Transverse colon (tissue), 4 donors: ENCODE data around the gene NAP1L4. TPM values are rescaled to one million over a fixed set of nuclear protein-coding genes. Genes with fewer than 3 reads are reported as not detected.

Source experiments
- DNase-seq: peaks from one replicate; pipeline ENCODE4 v3.0.0-alpha.2; 2019
- H3K27ac ChIP-seq, 4 donors: fragments of 200-600 bp; sonication (generic); 2 replicates each; pipeline ENCODE4 v1.5.1; 2016 to 2018; ENCODE audit warnings: inconsistent platforms in 4 of 4
- H3K27me3 ChIP-seq: fragments of 200-600 bp; sonication (generic); 2 replicates; pipeline ENCODE4 v1.5.1; 2017; ENCODE audit warnings: inconsistent platforms
- H3K36me3 ChIP-seq, 4 donors: fragments of 200-600 bp; sonication (generic); 2 replicates each; pipeline ENCODE4 v1.5.1; 2017 to 2019; ENCODE audit warnings: inconsistent platforms in 4 of 4
- H3K4me1 ChIP-seq, 4 donors: fragments of 200-600 bp; sonication (generic); 2 replicates each; pipeline ENCODE4 v1.5.1; 2017 to 2020; ENCODE audit warnings: inconsistent platforms in 4 of 4
- H3K4me3 ChIP-seq, 4 donors: fragments of 200-600 bp; sonication (generic); 1 replicate in 1 of 4; 2 replicates in 3 of 4; pipeline versions ENCODE4 v1.5.1 to v1.6.1; 2017 to 2019; ENCODE audit warnings: inconsistent platforms in 4 of 4
- H3K9me3 ChIP-seq, 2 donors: fragments of 200-600 bp; sonication (generic); 2 replicates each; pipeline ENCODE4 v1.5.1; 2017 to 2019; ENCODE audit warnings: inconsistent platforms in 2 of 2
- CTCF ChIP-seq, 5 experiments: fragments of 200-600 bp in 3 of 5; fragments of 450-650 bp in 2 of 5; sonication (generic) in 3 of 5; IDR thresholded peaks; 1 replicate in 2 of 5; 2 replicates in 3 of 5; pipeline ENCODE4 v1.5.1; 2016 to 2017; ENCODE audit warnings: antibody characterized with exemption in 5 of 5, inconsistent platforms in 3 of 5, mild to moderate bottlenecking in 2 of 5, moderate library complexity in 1 of 5
- EP300 ChIP-seq: sonication (generic); formaldehyde crosslinking; IDR thresholded peaks from one replicate; pipeline ENCODE4 v1.6.1; 2017; ENCODE audit warnings: antibody characterized with exemption, low read depth
- POLR2A ChIP-seq: fragments of 450-650 bp; IDR thresholded peaks from one replicate; pipeline ENCODE4 v1.6.1; 2016; ENCODE audit warnings: antibody characterized with exemption, mild to moderate bottlenecking, moderate library complexity
- POLR2AphosphoS5 ChIP-seq, 3 donors: sonication (generic); formaldehyde crosslinking; IDR thresholded peaks; one replicate each; pipeline ENCODE4 v1.6.1; 2016; ENCODE audit warnings: antibody characterized with exemption in 3 of 3
- WGBS, 2 donors: methylation state at CpG; one replicate each; pipeline ENCODE4 v1.1.5; 2018; ENCODE audit warnings: low coverage in 1 of 2; 5-methylcytosine and 5-hydroxymethylcytosine counted together
- in situ Hi-C, 4 donors: fragments of 200-750 bp; cut with MboI; loops; one replicate each; pipeline versions ENCODE4 v1.15.0 to v1.15.1; 2017; ENCODE audit warnings: low sequenced_read_pairs in 3 of 4, low pct_ligation_motif_present in 1 of 4, low pct_unique_long_range_greater_than_20kb in 1 of 4
- intact Hi-C: fragments of 100-400 bp; cut with DNase I; formaldehyde crosslinking; loops from one replicate; pipeline ENCODE4 v1.15.1; 2023; ENCODE audit warnings: low total_unique reads
- total RNA-seq, 4 donors: library from RNA; depleted of rRNA; stranded (reverse); fragments of >200 nt; gene quantifications; one replicate each; pipeline ENCODE4 v1.1.0, GENCODE V29; 2016

Gene NAP1L4, protein sequence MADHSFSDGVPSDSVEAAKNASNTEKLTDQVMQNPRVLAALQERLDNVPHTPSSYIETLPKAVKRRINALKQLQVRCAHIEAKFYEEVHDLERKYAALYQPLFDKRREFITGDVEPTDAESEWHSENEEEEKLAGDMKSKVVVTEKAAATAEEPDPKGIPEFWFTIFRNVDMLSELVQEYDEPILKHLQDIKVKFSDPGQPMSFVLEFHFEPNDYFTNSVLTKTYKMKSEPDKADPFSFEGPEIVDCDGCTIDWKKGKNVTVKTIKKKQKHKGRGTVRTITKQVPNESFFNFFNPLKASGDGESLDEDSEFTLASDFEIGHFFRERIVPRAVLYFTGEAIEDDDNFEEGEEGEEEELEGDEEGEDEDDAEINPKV
- total RNA-seq: 100 to 1,000 TPM in 3 of 4 donors, 10 to 100 TPM in 1; 63.6 to 140 (median 111) TPM

DNA sequence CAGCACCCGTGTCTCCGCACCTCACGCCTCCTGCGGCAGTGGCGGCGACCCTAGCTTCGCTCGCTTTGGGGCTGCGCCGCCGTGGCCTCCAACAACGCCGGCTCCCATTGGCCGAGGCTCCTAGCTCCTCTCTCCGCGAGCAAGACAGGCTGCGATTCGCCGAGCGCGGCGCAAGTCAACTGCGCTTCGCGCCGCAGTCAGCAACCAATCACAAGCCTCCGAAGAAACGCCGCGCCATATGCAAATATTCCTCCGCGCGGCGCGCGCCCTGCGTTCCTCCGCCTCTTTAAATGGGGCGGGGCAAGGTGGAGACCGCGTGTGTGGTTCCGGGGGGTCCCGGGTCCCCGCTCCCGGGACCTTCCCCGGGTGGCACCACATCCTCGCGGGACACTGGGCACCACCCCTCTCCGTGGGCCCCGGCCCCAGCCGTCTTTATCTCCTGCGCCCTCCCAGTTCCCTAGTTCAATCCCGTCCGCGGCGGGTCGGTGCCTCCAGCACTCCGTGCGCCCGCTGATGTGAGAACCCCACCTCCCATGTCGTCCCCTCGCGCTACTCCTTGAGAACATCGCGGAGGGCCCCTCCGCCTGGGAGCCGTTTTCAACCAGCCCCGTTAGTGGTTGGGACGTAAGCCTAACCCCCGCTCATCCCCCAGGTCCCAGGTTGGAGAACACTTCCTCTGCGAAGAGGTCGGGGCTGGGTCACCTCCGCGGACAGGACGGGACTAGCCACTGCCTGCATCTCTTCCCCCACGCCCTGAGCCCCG is at the start of gene NAP1L4:
TSS of gene NAP1L4 (minus strand) at position 96 of the 763 bp plus-strand sequence. CDS start 13,109 bp downstream, outside the sequence.
- Histone ChIP-seq H3K4me1 (peaks cover 27 to 47% (median 34%) of the 10 kb centered on the region in 4 donors), H3K36me3 (no peaks in the 10 kb centered on the region), H3K4me3 (peak within 1 kb of the TSS; percentile 88 to 93 (median 90)), H3K9me3 (no peaks in the 10 kb centered on the region), H3K27ac (peak within 1 kb of the TSS; percentile 97 to 98 (median 98)), H3K27me3 (no peaks in the 10 kb centered on the region)
- 0% methylated on average over 62 of the region's 77 CpGs; no CpG with 5 or more reads in 1 of the 2 donors for WGBS, 2 donors
- no peak for TF ChIP-seq CTCF (IDR thresholded peaks at IDR 0.05)
- TF ChIP-seq POLR2AphosphoS5 (IDR thresholded peaks at IDR 0.05): peak; percentile 86 to 91 (median 88)
- TF ChIP-seq POLR2A: peak; percentile 59
- TF ChIP-seq EP300: no peak
- in situ Hi-C loops (loop anchor here in 1 of 4 donors (10.0 kb wide), 1 partner anchor 62 kb away; the partner anchor contains the start of gene CARS1), intact Hi-C loops (no loop called here)
- peak; percentile 97 for DNase-seq

GRCh38 chr11:3040881-3041280 is 48.8 kb upstream of the NAP1L4 start:
- peaks cover 0 to 28% (median 15%) of the 10 kb centered on the region in 4 donors for H3K4me1 ChIP-seq
- no peak for TF ChIP-seq POLR2A
- no peak for TF ChIP-seq EP300
- no peak for TF ChIP-seq POLR2AphosphoS5 (IDR thresholded peaks at IDR 0.05)
- TF ChIP-seq CTCF (IDR thresholded peaks at IDR 0.05): no peak
- H3K36me3 ChIP-seq: peaks cover 0 to 37% (median 15%) of the 10 kb centered on the region in 4 donors
- in situ Hi-C loops (loop anchor here in 2 of 4 donors (5.0 to 25.0 kb wide), 3 partner anchors 51 to 174 kb away; partner anchors contain the start of gene MRGPRG (in 2 of the 2)), intact Hi-C loops (no loop called here)
- H3K9me3 ChIP-seq: no peaks in the 10 kb centered on the region
- no peak overlapping the region for H3K27ac ChIP-seq
- 93 to 94% methylated on average over 3 to 9 of the region's 9 CpGs for WGBS, 2 donors
- no peaks in the 10 kb centered on the region for H3K27me3 ChIP-seq
- DNase-seq: no peak
- H3K4me3 ChIP-seq: no peak overlapping the region

DNA sequence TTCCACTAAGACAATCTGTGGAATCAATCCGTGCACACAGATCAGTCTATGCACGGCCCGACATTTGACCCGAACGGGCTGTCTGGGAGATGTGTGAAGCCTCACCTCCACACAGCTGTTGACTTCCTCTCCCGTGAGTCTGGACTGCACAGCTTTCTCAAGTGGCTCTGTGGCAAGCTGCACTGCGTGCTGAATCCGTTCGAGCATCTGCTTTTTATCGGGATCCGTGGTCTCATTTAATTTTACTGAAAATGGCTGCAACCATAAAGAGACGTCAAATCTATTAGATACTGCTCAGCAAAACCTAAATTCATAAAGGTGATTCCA is 45.8 kb upstream of the NAP1L4 start:
- 92 to 100% methylated on average over 1 to 12 of the region's 12 CpGs for WGBS, 2 donors
- intact Hi-C loops (loop anchor here (2.0 to 10.0 kb wide), 2 partner anchors 53 to 177 kb away; partner anchors contain the start of gene MRGPRG), in situ Hi-C loops (loop anchor here in 3 of 4 donors (10.0 to 25.0 kb wide), 3 partner anchors 57 to 177 kb away; partner anchors contain the start of gene MRGPRG (in 3 of the 3))
- Histone ChIP-seq H3K9me3 (no peaks in the 10 kb centered on the region), H3K4me1 (peaks cover 0 to 21% (median 6%) of the 10 kb centered on the region in 4 donors), H3K36me3 (peaks cover 0 to 43% (median 23%) of the 10 kb centered on the region in 4 donors), H3K4me3 (no peak overlapping the region), H3K27me3 (no peaks in the 10 kb centered on the region), H3K27ac (no peak overlapping the region)
- no peak for DNase-seq
- TF ChIP-seq EP300 (no peak), POLR2A (no peak), CTCF (IDR thresholded peaks at IDR 0.05) (no peak), POLR2AphosphoS5 (IDR thresholded peaks at IDR 0.05) (no peak)
